ENCODE measurements around the gene NFASC. TPM values are rescaled to one million over a fixed set of nuclear protein-coding genes. Genes with fewer than 3 reads are reported as not detected.

NFASC gene
- total and polyA plus RNA-seq, 2 experiments from 2014 or later, result 3.9 to 11.7 TPM

DNA sequence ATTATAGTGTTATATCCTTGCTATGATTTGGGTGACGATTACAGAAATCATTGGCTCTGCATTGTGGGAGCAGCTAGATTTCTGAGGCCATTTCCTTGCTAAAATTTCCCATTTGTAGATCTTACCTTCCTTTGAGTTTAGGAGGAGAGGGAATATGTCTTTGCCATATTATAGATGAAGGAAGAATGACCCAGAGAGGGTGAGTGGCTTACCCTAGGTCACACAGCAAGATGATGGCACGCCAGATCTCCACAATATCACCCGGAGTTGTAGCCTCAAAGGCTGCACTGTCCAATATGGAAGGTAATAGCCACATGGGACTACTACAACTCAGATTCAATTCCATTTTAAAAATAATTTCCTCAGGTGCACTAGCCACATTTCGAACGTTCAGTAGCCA is 182.6 kb downstream of the NFASC start (continued):
- TF ChIP-seq, protein P1, sequence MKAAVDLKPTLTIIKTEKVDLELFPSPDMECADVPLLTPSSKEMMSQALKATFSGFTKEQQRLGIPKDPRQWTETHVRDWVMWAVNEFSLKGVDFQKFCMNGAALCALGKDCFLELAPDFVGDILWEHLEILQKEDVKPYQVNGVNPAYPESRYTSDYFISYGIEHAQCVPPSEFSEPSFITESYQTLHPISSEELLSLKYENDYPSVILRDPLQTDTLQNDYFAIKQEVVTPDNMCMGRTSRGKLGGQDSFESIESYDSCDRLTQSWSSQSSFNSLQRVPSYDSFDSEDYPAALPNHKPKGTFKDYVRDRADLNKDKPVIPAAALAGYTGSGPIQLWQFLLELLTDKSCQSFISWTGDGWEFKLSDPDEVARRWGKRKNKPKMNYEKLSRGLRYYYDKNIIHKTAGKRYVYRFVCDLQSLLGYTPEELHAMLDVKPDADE (IDR thresholded peaks at IDR 0.05), result no peak
- TF ChIP-seq CREB1 (CRISPR knock-in tag; IDR thresholded peaks at IDR 0.05; ENCODE audit: low read depth), result no peak
- TF ChIP-seq, protein P2, sequence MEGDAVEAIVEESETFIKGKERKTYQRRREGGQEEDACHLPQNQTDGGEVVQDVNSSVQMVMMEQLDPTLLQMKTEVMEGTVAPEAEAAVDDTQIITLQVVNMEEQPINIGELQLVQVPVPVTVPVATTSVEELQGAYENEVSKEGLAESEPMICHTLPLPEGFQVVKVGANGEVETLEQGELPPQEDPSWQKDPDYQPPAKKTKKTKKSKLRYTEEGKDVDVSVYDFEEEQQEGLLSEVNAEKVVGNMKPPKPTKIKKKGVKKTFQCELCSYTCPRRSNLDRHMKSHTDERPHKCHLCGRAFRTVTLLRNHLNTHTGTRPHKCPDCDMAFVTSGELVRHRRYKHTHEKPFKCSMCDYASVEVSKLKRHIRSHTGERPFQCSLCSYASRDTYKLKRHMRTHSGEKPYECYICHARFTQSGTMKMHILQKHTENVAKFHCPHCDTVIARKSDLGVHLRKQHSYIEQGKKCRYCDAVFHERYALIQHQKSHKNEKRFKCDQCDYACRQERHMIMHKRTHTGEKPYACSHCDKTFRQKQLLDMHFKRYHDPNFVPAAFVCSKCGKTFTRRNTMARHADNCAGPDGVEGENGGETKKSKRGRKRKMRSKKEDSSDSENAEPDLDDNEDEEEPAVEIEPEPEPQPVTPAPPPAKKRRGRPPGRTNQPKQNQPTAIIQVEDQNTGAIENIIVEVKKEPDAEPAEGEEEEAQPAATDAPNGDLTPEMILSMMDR (conservative IDR thresholded peaks at IDR 0.05; ENCODE audit: low read depth in 2 of 2), result no peak
- TF ChIP-seq EZH2phosphoT487 (IDR thresholded peaks at IDR 0.05; ENCODE audit: unreplicated experiment), result no peak
- no peak for TF ChIP-seq NANOG (IDR thresholded peaks at IDR 0.05; ENCODE audit: borderline replicate concordance)
- TF ChIP-seq, protein P3, sequence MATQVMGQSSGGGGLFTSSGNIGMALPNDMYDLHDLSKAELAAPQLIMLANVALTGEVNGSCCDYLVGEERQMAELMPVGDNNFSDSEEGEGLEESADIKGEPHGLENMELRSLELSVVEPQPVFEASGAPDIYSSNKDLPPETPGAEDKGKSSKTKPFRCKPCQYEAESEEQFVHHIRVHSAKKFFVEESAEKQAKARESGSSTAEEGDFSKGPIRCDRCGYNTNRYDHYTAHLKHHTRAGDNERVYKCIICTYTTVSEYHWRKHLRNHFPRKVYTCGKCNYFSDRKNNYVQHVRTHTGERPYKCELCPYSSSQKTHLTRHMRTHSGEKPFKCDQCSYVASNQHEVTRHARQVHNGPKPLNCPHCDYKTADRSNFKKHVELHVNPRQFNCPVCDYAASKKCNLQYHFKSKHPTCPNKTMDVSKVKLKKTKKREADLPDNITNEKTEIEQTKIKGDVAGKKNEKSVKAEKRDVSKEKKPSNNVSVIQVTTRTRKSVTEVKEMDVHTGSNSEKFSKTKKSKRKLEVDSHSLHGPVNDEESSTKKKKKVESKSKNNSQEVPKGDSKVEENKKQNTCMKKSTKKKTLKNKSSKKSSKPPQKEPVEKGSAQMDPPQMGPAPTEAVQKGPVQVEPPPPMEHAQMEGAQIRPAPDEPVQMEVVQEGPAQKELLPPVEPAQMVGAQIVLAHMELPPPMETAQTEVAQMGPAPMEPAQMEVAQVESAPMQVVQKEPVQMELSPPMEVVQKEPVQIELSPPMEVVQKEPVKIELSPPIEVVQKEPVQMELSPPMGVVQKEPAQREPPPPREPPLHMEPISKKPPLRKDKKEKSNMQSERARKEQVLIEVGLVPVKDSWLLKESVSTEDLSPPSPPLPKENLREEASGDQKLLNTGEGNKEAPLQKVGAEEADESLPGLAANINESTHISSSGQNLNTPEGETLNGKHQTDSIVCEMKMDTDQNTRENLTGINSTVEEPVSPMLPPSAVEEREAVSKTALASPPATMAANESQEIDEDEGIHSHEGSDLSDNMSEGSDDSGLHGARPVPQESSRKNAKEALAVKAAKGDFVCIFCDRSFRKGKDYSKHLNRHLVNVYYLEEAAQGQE (IDR thresholded peaks at IDR 0.05; ENCODE audit: unreplicated experiment), result no peak
- no peak for TF ChIP-seq JUNB (IDR thresholded peaks at IDR 0.05; ENCODE audit: unreplicated experiment)
- TF ChIP-seq ZNF331 (CRISPR knock-in tag; IDR thresholded peaks at IDR 0.05; ENCODE audit: low read depth), result no peak
- no peak for TF ChIP-seq EZH2 (IDR thresholded peaks at IDR 0.05; ENCODE audit: low read depth, unreplicated experiment)

DNA sequence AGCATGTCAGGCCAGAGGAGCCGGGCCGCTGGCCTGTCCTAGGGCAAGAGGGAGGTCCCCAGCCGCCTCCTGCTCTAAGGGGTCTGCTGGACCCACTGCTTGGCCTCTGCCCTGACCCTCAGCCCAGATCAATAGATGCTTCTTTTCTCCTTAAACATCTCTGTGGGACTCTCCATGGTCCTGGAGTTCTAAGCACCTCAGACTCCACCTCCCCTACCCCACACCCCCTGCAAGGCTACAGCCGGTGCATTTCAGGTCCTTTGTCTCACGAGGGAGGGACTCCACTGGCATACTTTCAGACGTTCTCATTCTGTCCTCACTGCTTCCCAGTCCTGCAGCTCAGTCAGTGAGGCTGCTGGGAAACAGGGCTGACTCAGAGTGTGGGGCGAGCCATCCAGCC is 183.4 kb downstream of the NFASC start:
- Histone ChIP-seq H3K4me3 (no peak overlapping the region), H3F3A (replicated peaks; ENCODE audit: low read depth) (no peaks in the 10 kb centered on the region), H3K36me3 (ENCODE audit: insufficient read depth) (no peaks in the 10 kb centered on the region), H2AFZ (no peak overlapping the region), H3K27ac (ENCODE audit: low read depth) (no peak overlapping the region), H3K27me3 (ENCODE audit: insufficient read depth) (no peaks in the 10 kb centered on the region), H3K4me1 (ENCODE audit: insufficient read depth) (no peaks in the 10 kb centered on the region), H3K4me2 (no peak overlapping the region), H4K20me1 (replicated peaks; ENCODE audit: insufficient read depth) (no peaks in the 10 kb centered on the region), H3K79me2 (replicated peaks; ENCODE audit: insufficient read depth) (no peaks in the 10 kb centered on the region), H3K9me2 (ENCODE audit: insufficient read depth) (no peaks in the 10 kb centered on the region)
- Mint-ChIP-seq H3K27ac (no peak overlapping the region; the same call in 1 of the 2 replicates), H3K4me3 (no peak overlapping the region), H3K9me3 (no peaks in the 10 kb centered on the region), H3K27me3 (ENCODE audit: insufficient read depth, low read depth, poor library complexity) (peaks cover 8% of the 10 kb centered on the region), H3K36me3 (ENCODE audit: low read depth) (no peaks in the 10 kb centered on the region), H3K4me1 (peaks cover 12% of the 10 kb centered on the region; the same call in 2 of the 3 replicates)
- no peak for DNase-seq (ENCODE audit: low spot score)
- peak; percentile 35 for ATAC-seq
- TF ChIP-seq CREB1 (CRISPR knock-in tag; IDR thresholded peaks at IDR 0.05; ENCODE audit: low read depth) (no peak), POLR2AphosphoS5 (IDR thresholded peaks at IDR 0.05; ENCODE audit: low read depth) (no peak), NANOG (IDR thresholded peaks at IDR 0.05; ENCODE audit: borderline replicate concordance) (no peak), EZH2phosphoT487 (IDR thresholded peaks at IDR 0.05; ENCODE audit: unreplicated experiment) (no peak), JUNB (IDR thresholded peaks at IDR 0.05; ENCODE audit: unreplicated experiment) (no peak), EZH2 (IDR thresholded peaks at IDR 0.05; ENCODE audit: low read depth, unreplicated experiment) (no peak), ZNF114 (CRISPR knock-in tag; IDR thresholded peaks at IDR 0.05) (no peak), ZNF331 (CRISPR knock-in tag; IDR thresholded peaks at IDR 0.05; ENCODE audit: low read depth) (no peak)
- TF ChIP-seq, protein P1 (IDR thresholded peaks at IDR 0.05), result no peak
- TF ChIP-seq, protein P3 (IDR thresholded peaks at IDR 0.05; ENCODE audit: unreplicated experiment), result no peak
- TF ChIP-seq, protein P2 (conservative IDR thresholded peaks at IDR 0.05; ENCODE audit: low read depth in 2 of 2), result no peak
